ENCODE measurements around the gene ST7L.

- no peak for TF ChIP-seq CTCF (IDR thresholded peaks at IDR 0.05; ENCODE audit: poor library complexity)
- TF ChIP-seq EZH2 (IDR thresholded peaks at IDR 0.05; ENCODE audit: borderline replicate concordance) = no peak
- no peak for TF ChIP-seq EZH2phosphoT487 (IDR thresholded peaks at IDR 0.05; ENCODE audit: low read depth, severe bottlenecking, unreplicated experiment)
Observed at GRCh38 chr1:112493351-112493750, 125.6 kb downstream of the ST7L start.
